Liver (tissue), 3 donors: ENCODE measurements around the gene DHX30.

Experiments used
- CTCF ChIP-seq: fragments of 150-350 bp; IDR thresholded peaks from 2 replicates; pipeline ENCODE4 v1.5.1; 2017; ENCODE audit warnings: improper control_type of control experiment, low read depth, low read length; ENCODE audit not compliant: missing input control
- FOXA1 ChIP-seq: IDR thresholded peaks from 2 replicates; pipeline ENCODE4 v1.6.1; 2016; ENCODE audit warnings: antibody characterized with exemption
- JUND ChIP-seq, 2 donors: IDR thresholded peaks; 2 replicates each; pipeline ENCODE4 v1.6.1; 2016; ENCODE audit warnings: antibody characterized with exemption in 2 of 2
- REST ChIP-seq: IDR thresholded peaks from 2 replicates; pipeline ENCODE4 v1.6.1; 2016; ENCODE audit warnings: antibody characterized with exemption, mild to moderate bottlenecking
- SP1 ChIP-seq: IDR thresholded peaks from 2 replicates; pipeline ENCODE4 v1.6.1; 2018; ENCODE audit warnings: antibody characterized with exemption, mild to moderate bottlenecking
- TAF1 ChIP-seq: conservative IDR thresholded peaks from 2 replicates; pipeline ENCODE4 v1.6.1; 2016; ENCODE audit warnings: antibody characterized with exemption, mild to moderate bottlenecking
- YY1 ChIP-seq: IDR thresholded peaks from 2 replicates; pipeline ENCODE4 v1.6.1; 2016; ENCODE audit warnings: antibody characterized with exemption, mild to moderate bottlenecking
- ZBTB33 ChIP-seq: IDR thresholded peaks from 2 replicates; pipeline ENCODE4 v1.6.1; 2016; ENCODE audit warnings: antibody characterized with exemption
- TF ChIP-seq, protein P1 (sequence below): IDR thresholded peaks from 2 replicates; pipeline ENCODE4 v1.6.1; 2016; ENCODE audit warnings: antibody characterized with exemption
- TF ChIP-seq, protein P2 (sequence below): IDR thresholded peaks from 2 replicates; pipeline ENCODE4 v1.6.1; 2016; ENCODE audit warnings: antibody characterized with exemption
- donor health status: healthy.
- donor health status: healthy.

- TF ChIP-seq CTCF (no peak), JUND (IDR thresholded peaks at IDR 0.05) (no peak), REST (no peak), TAF1 (no peak), YY1 (no peak), ZBTB33 (no peak), FOXA1 (no peak), SP1 (no peak)
- TF ChIP-seq, protein P1, sequence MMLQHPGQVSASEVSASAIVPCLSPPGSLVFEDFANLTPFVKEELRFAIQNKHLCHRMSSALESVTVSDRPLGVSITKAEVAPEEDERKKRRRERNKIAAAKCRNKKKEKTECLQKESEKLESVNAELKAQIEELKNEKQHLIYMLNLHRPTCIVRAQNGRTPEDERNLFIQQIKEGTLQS, result no peak
- TF ChIP-seq, protein P2, sequence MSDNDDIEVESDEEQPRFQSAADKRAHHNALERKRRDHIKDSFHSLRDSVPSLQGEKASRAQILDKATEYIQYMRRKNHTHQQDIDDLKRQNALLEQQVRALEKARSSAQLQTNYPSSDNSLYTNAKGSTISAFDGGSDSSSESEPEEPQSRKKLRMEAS, result no peak
These were observed 67.8 kb downstream of the DHX30 start for GRCh38 chr3:47870702-47871260.
